Dendritic cell treated with granulocyte-macrophage colony-stimulating factor and Interleukin-4, amounts not matched to agents 40 ng/mL and 50 ng/mL, for 4 days (primary cell): ENCODE results near the gene KISS1R.

ENCODE experiments used
- H3K27ac Mint-ChIP-seq: one replicate; pipeline ENCODE4 v1.8.0; 2022; ENCODE audit warnings: mild to moderate bottlenecking, mixed read lengths
- H3K27me3 Mint-ChIP-seq: one replicate; pipeline ENCODE4 v1.8.0; 2022; ENCODE audit warnings: mild to moderate bottlenecking, mixed read lengths
- H3K36me3 Mint-ChIP-seq: one replicate; pipeline ENCODE4 v1.8.0; 2022; ENCODE audit warnings: low read depth, mixed read lengths
- H3K4me1 Mint-ChIP-seq: one replicate; pipeline ENCODE4 v1.8.0; 2022; ENCODE audit warnings: low read depth, mixed read lengths
- H3K4me3 Mint-ChIP-seq: one replicate; pipeline ENCODE4 v1.8.0; 2022; ENCODE audit warnings: mild to moderate bottlenecking, moderate library complexity, mixed read lengths
- H3K9me3 Mint-ChIP-seq: one replicate; pipeline ENCODE4 v1.8.0; 2022; ENCODE audit warnings: mixed read lengths
- intact Hi-C: fragments of 100-400 bp; cut with micrococcal nuclease; formaldehyde crosslinking; loops from one replicate; pipeline ENCODE4 v1.15.0; 2022

The KISS1R gene

DNA sequence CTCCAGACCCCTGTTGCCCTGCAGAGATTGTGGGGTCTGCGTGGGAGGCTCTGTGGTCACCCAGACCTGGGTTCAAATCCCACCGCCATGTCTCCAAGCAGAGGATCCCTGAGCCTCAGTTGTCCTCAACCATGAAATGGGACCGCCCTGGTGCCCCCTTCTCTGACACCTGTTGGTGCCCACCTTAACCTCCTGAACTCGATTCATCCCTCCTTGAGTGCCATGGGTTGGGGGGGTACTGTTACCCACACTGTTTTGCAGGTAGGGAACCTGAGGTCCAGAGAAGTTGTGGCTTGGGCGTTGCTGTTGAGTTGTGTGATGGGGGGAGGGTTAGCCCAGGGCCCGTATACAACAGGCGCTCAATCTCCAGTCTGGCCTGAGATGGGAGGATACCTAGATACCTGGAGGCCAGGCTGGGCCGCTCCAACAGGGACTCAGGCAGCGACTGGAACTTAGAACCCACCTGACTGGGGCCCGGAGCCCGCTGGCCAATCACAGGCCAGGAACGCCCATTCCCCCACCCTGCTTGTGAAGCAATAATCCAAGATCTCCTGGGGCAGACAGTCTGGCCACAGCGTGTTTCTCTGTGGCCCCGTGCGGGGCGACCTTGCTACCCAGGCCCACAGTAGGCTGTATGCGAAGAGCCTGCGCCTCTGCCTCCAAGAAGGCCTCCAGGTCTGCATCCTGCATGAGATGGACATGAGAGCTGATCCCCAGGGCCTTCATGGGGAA, 11.5 kb downstream of the KISS1R start:
- Mint-ChIP-seq H3K4me1 (peaks cover 69% of the 10 kb centered on the region), H3K36me3 (peaks cover 84% of the 10 kb centered on the region), H3K4me3 (peak overlapping the region; percentile 86), H3K27me3 (no peaks in the 10 kb centered on the region), H3K27ac (peak overlapping the region; percentile 85), H3K9me3 (no peaks in the 10 kb centered on the region)
- intact Hi-C loops = no loop called here

DNA sequence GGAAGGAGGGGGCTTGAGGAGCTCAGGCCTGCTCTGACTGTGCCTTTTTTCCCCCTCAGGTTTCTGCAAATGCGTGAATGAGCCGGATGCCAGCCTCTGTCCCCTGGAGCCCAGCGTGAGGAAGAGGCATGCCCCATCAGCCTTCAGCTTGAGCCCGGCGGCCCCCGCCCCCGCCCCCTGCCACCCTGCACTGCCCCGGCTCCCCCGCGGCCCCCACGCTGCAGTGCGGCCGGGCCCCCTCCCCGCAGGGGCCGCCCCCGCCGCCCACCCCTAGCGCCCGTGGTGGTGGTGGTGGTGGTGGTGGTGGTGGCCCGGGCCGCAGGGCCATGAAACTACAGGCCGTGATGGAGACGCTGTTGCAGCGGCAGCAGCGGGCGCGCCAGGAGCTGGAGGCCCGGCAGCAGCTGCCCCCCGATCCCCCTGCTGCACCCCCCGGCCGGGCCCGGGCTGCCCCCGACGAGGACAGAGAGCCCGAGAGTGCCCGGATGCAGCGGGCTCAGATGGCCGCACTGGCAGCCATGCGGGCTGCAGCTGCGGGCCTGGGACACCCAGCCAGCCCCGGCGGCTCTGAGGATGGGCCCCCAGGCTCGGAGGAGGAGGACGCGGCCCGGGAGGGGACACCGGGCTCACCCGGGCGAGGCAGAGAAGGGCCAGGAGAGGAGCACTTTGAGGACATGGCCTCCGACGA, 12.2 kb downstream of the KISS1R start:
- intact Hi-C loops = no loop called here
- Mint-ChIP-seq H3K4me3 (no peak overlapping the region), H3K27ac (peak overlapping the region; percentile 17)

DNA sequence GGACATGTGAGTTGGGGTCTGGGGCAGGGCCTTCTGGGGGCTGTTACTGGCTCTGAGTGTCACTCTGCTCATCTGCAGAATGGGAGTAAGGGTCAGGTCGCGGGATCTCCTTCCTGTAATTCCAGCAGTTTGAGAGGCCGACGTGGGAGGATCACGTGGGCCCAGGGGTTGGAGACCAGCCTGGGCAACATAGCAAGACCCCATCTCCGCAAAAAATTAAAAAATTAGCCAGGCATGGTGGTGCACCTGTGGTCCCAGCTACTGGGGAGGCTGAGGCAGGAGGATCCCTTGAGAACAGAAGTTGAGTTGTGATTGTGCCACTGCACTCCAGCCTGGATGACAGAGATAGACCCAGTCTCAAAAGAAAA, 12.7 kb downstream of the KISS1R start:
- H3K4me1 Mint-ChIP-seq = peaks cover 69% of the 10 kb centered on the region
- intact Hi-C loops = no loop called here
- peak overlapping the region; percentile 17 for H3K27ac Mint-ChIP-seq
- no peaks in the 10 kb centered on the region for H3K9me3 Mint-ChIP-seq
- H3K36me3 Mint-ChIP-seq = peaks cover 93% of the 10 kb centered on the region
- no peaks in the 10 kb centered on the region for H3K27me3 Mint-ChIP-seq
- H3K4me3 Mint-ChIP-seq = no peak overlapping the region

More for the DNA sequence above, 12.2 kb downstream of the KISS1R start:
- Mint-ChIP-seq H3K27me3 (no peaks in the 10 kb centered on the region), H3K36me3 (peaks cover 91% of the 10 kb centered on the region), H3K9me3 (no peaks in the 10 kb centered on the region), H3K4me1 (peaks cover 69% of the 10 kb centered on the region)

DNA sequence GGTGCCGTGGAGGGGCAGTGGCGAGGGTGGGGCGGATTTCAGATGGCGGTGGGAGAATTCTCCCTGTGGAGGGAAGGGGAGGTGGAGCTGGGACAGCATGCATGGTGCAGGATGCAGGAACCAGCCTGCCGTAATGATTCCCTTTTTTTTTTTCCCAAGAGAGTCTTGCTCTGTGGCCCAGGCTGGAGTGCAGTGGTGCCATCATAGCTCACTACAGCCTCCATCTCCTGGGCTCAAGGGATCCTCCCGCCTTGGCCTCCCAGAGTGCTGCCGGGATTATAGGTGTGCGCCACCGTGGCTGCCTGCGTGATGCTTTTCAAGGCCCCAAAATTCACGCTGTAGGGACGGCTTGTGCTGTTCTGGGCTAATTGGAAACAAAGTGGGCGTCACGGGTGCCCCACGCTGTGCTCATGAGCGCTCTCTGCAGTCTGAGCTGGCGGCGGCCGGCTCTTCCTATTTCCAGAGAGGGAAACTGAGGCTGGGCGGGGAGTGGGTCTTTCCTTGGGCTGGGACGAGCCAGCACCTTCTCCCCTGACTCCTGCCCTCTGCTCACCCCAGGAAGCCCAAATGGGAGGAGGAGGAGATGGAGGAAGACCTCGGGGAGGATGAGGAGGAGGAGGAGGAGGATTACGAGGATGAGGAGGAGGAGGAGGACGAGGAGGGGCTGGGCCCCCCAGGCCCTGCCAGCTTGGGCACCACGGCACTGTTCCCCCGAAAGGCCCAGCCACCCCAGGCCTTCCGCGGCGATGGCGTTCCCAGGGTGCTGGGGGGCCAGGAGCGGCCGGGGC, 14.9 kb downstream of the KISS1R start:
- Mint-ChIP-seq H3K9me3 (no peaks in the 10 kb centered on the region), H3K27me3 (no peaks in the 10 kb centered on the region)
- intact Hi-C loops = loop anchor here (2.0 kb wide), 1 partner anchor 15 kb away; no protein-coding TSS in a partner anchor

DNA sequence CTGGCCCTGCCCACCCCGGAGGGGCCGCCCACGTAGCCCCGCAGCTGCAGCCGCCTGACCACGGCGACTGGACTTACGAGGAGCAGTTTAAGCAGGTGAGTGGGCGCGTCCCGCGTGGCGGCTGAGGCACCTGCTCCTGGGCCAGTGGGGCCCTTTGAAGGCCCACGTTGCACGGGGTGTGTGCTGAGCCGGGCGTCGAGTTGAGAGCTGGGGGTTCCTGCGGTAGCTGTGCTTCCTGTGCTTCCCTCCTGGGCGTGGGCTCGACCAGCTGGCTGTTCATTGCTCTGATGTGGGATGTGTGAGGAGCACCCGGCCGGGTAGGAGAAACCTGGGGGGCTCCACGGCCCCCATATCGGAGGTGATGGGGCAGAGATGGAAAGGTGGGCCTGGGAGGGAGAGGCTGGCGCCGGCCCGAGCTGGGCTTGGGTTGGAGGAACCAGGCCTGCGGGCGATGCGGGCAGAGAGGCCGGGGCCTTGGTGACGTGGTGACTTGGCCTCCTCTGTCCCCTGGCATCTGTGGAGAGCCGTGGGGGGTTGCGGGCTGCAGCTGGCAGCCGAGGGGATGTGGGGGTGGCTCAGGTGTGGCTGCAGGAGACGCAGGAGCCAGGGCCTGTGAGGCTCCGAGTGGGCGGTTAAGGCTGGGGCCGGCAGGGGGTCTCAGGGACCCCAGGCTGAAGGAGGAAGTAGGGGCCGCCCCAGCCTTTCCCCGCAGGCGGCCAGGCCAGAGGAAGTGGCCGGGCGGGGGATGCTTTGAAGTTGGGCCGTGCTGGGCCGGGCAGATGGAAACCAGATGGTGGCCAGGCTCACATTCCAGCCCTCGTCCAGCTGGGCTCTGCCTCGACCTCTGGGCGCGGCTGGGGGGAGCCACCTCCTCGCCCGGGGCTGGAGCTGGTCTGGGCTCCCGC, 15.8 kb downstream of the KISS1R start:
- Mint-ChIP-seq H3K4me3 (peak overlapping the region; percentile 72), H3K36me3 (peaks cover 96% of the 10 kb centered on the region), H3K9me3 (no peaks in the 10 kb centered on the region), H3K4me1 (peaks cover 92% of the 10 kb centered on the region), H3K27me3 (no peaks in the 10 kb centered on the region), H3K27ac (peak overlapping the region; percentile 93)
- intact Hi-C loops = loop anchor here (2.0 kb wide), 1 partner anchor 14 kb away; no protein-coding TSS in a partner anchor

More for the DNA sequence above, 14.9 kb downstream of the KISS1R start:
- H3K4me1 Mint-ChIP-seq = peaks cover 87% of the 10 kb centered on the region
- H3K36me3 Mint-ChIP-seq = peaks cover 96% of the 10 kb centered on the region
- H3K27ac Mint-ChIP-seq = peak overlapping the region; percentile 93
- peak overlapping the region; percentile 73 for H3K4me3 Mint-ChIP-seq

DNA sequence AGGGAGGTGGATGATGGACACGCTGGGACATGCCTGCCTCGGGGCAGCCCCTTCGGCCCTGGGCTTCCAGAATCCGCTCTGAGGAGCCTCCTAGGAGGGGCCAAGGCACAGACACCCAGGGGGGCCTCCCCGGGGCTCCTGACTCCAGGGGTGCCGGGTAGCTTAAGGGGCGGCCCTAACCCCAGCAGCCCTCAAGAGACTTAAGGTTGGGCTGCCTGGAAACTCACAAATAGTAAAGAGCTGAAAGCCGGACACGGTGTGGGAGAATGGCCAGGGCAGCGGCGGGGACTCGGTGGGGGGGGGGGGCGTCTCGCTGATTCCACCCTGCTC, 16.4 kb downstream of the KISS1R start:
- Mint-ChIP-seq H3K27ac (peak overlapping the region; percentile 93), H3K4me3 (peak overlapping the region; percentile 72)
- intact Hi-C loops = loop anchor here (2.0 kb wide), 1 partner anchor 13 kb away; no protein-coding TSS in a partner anchor

DNA sequence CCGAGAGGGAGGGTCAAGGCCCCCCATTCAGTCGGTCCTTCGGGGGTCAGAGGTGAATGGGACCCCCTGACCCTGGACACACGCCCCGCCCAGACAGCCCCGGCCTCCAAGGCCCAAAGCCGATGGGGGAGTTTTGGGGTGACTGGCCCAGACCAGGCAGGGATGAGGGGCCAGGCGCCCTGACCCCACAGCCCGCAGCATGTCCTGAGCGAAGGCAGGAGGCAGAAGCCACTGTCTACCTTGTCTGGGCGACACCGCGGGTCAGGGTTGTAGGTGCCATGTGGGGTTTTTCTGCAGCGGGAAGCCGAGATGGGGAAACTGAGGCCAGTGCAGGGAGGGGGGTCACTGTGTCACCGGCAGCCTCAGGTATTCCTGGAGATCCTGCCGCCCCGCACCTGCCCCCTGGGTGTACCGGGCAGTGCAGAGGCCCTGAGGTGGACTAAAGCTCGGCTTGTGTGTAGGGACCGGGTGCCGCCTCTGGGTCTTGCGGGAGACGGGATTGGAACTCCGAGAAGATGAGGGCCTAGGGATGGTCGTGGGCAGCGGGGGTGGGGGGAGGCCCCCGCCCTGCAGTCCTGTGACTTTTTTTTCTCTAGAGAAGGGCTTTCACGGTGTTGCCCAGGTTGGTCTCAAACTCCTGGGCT, 17.2 kb downstream of the KISS1R start:
- H3K36me3 Mint-ChIP-seq = peaks cover 93% of the 10 kb centered on the region
- peak overlapping the region; percentile 72 for H3K4me3 Mint-ChIP-seq
- peaks cover 91% of the 10 kb centered on the region for H3K4me1 Mint-ChIP-seq
- intact Hi-C loops = no loop called here
- H3K27me3 Mint-ChIP-seq = no peaks in the 10 kb centered on the region
- H3K27ac Mint-ChIP-seq = peak overlapping the region; percentile 93
- H3K9me3 Mint-ChIP-seq = no peaks in the 10 kb centered on the region

More for the DNA sequence above, 16.4 kb downstream of the KISS1R start:
- peaks cover 92% of the 10 kb centered on the region for H3K4me1 Mint-ChIP-seq
- H3K36me3 Mint-ChIP-seq = peaks cover 96% of the 10 kb centered on the region
- no peaks in the 10 kb centered on the region for H3K9me3 Mint-ChIP-seq
- no peaks in the 10 kb centered on the region for H3K27me3 Mint-ChIP-seq

DNA sequence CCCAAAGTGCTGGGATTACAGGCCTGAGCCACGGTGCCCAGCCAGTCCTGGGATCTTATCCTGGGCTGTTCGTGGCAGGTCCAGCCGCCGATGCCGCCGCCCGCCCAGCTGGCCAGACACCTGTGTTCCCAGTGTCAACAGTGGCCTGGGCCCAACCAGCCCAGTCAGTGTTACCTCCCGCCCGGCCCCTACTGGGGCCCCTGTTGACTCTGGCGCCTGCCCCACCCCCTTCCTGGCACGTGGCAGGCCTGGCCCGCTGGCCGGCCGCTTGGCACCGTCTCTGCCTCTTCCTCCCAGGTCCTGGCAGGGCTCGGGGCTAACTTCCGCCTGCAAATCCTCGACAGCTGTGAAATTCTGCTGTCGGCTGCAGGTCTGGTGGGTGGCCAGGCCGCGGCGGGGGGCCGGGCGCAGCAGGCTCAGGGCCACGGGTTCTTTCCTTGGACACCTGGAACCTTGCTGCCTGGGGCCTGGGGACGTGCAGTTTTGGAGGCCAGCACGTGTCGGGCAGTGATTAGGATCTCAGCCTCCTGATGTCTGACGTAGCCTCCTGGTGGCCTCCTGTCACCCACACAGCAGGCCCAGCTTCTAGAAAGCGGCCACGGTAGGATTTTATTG, 17.8 kb downstream of the KISS1R start:
- H3K27ac Mint-ChIP-seq = peak overlapping the region; percentile 93
- H3K4me3 Mint-ChIP-seq = peak overlapping the region; percentile 72
- intact Hi-C loops = no loop called here
- no peaks in the 10 kb centered on the region for H3K9me3 Mint-ChIP-seq
- H3K36me3 Mint-ChIP-seq = peaks cover 93% of the 10 kb centered on the region
- H3K4me1 Mint-ChIP-seq = peaks cover 94% of the 10 kb centered on the region
- no peaks in the 10 kb centered on the region for H3K27me3 Mint-ChIP-seq

DNA sequence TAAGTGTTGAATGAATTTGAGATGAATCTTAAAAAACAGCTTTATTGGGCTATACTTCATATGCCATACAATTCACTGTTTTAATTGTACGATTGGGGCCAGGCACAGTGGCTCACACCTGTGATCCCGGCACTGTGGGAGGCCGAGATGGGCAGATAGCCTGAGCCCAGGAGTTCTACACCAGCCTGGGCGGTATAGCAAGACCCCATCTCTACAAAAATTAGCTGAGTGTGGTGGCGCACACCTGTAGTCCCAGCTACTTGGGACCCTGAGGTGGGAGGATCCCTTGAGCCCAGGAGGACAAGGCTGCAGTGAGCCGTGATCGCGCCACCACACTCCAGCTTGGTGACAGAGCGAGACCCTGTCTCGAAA, 19.0 kb downstream of the KISS1R start:
- Mint-ChIP-seq H3K4me1 (peaks cover 91% of the 10 kb centered on the region), H3K27me3 (no peaks in the 10 kb centered on the region), H3K27ac (peak overlapping the region; percentile 93), H3K4me3 (peak overlapping the region; percentile 17), H3K9me3 (no peaks in the 10 kb centered on the region), H3K36me3 (peaks cover 89% of the 10 kb centered on the region)
- intact Hi-C loops = no loop called here

DNA sequence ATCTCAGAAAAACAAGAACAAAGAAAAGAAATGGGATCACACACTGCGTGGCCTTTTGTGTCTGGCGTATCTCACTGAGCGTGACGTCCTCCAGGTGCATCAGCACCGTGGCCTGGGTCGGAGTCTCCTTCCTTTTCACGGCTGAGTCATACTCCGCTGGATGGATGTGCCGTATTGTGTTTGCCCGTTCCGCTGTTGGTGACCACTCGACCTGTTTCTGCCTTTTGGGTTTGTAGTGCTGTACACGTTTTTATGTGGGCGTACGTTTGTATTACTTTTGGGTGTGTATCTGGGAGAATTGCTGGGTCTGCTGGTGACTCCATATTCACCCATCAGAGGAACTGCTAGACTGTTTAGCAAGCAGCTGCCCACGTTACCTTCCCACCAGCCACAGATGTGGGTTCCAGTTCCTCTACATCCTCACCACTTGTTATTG, 20.1 kb downstream of the KISS1R start:
- H3K36me3 Mint-ChIP-seq = peaks cover 89% of the 10 kb centered on the region
- peaks cover 91% of the 10 kb centered on the region for H3K4me1 Mint-ChIP-seq
- no peaks in the 10 kb centered on the region for H3K9me3 Mint-ChIP-seq
- peak overlapping the region; percentile 39 for H3K4me3 Mint-ChIP-seq
- intact Hi-C loops = no loop called here
- H3K27ac Mint-ChIP-seq = peak overlapping the region; percentile 81
- H3K27me3 Mint-ChIP-seq = no peaks in the 10 kb centered on the region

DNA sequence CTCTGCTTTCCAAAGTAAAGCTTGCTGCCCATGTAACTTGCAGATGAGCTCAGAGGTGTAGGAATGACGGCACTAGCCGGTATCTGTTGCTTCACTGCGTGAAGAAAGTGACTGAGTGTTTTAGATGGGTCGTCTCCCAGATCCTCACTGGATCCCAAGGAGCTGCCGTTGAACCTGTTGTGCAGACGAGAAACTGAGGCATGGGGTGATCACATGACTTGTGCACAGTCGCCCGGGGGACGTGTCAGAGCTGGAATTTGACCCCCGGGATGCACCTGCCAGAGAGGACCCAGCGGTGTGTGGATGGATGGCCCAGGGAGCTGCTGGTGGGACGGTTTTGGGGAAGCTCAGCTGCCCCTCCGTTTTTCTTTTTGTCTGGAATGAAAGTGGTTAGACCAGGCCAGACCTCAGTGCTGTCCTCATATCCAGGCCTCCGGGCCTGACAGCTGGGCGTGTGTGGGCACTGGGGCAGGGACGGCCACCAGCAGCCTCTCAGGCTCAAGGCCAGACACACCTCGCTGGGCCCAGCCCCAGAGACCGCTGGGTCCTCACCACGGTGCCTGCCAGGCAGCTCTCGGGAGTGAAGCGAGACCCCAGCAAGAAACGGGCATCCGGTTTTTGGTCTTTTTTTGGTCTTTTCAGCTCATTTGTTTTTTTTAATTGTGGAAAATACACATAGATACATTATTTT, 21.2 kb downstream of the KISS1R start:
- intact Hi-C loops = no loop called here
- peaks cover 89% of the 10 kb centered on the region for H3K36me3 Mint-ChIP-seq

DNA sequence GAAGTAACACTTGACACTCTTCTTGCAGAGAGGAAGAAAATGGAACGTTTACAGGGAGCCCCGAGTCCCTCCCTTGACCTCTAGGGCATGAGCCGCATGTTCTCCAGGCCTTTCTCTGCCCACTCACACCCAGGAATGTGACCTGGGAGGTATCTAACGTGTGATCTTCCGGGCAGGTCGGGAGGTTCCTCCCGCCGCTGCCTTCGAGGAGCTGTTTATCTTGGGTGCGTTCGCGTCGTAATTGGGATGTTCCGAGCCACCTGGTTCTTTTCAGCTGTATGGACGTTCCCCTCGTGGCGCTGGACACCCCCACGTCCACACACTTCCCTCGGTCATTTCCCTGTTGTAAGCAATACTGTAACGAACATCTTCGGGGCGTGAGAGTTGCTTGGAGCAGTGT, 22.3 kb downstream of the KISS1R start:
- H3K4me3 Mint-ChIP-seq = peak overlapping the region; percentile 67
- peaks cover 90% of the 10 kb centered on the region for H3K4me1 Mint-ChIP-seq
- H3K27me3 Mint-ChIP-seq = no peaks in the 10 kb centered on the region
- peak overlapping the region; percentile 77 for H3K27ac Mint-ChIP-seq
- no peaks in the 10 kb centered on the region for H3K9me3 Mint-ChIP-seq
- peaks cover 89% of the 10 kb centered on the region for H3K36me3 Mint-ChIP-seq
- intact Hi-C loops = no loop called here

More for the DNA sequence above, 21.2 kb downstream of the KISS1R start:
- peaks cover 90% of the 10 kb centered on the region for H3K4me1 Mint-ChIP-seq
- no peaks in the 10 kb centered on the region for H3K9me3 Mint-ChIP-seq
- H3K27ac Mint-ChIP-seq = peak overlapping the region; percentile 81
- H3K27me3 Mint-ChIP-seq = no peaks in the 10 kb centered on the region
- H3K4me3 Mint-ChIP-seq = peak overlapping the region; percentile 45
